HFFc6 (cell line): ENCODE measurements around the gene CNIH3. TPM values are rescaled to one million over a fixed set of nuclear protein-coding genes. Genes with fewer than 3 reads are reported as not detected.
"Not testable (repeated sequence)": the region's sequence is repeated elsewhere in the genome, so short reads cannot be mapped to it uniquely, and the experiment has no call there.

Experiments used
- DNase-seq: peaks from one replicate; pipeline ENCODE4 v3.0.0-alpha.2; 2018
- H3K27ac Mint-ChIP-seq: 2 replicates; pipeline ENCODE4 v1.8.0; 2020; ENCODE audit warnings: mild to moderate bottlenecking, mixed read lengths
- H3K27me3 Mint-ChIP-seq: 2 replicates; pipeline ENCODE4 v1.8.0; 2021; ENCODE audit warnings: mild to moderate bottlenecking, moderate library complexity, mixed read lengths; ENCODE audit not compliant: insufficient read depth
- H3K36me3 Mint-ChIP-seq: 2 replicates; pipeline ENCODE4 v1.8.0; 2021; ENCODE audit warnings: low read depth, mixed read lengths
- H3K4me1 Mint-ChIP-seq: 2 replicates; pipeline ENCODE4 v1.8.0; 2020; ENCODE audit warnings: low read depth, mixed read lengths
- H3K4me3 Mint-ChIP-seq: 2 replicates; pipeline ENCODE4 v1.8.0; 2020; ENCODE audit warnings: mild to moderate bottlenecking, moderate library complexity, mixed read lengths
- H3K9me3 Mint-ChIP-seq: 2 replicates; pipeline ENCODE4 v1.8.0; 2020; ENCODE audit warnings: mild to moderate bottlenecking, mixed read lengths
- CTCF ChIP-seq: fragments of 200-600 bp; sonication (generic); IDR thresholded peaks from 2 replicates; pipeline ENCODE4 v1.5.0; 2021; ENCODE audit warnings: antibody characterized with exemption, mild to moderate bottlenecking
- total RNA-seq, 6 experiments: library from RNA; stranded (reverse); fragmentation: NEBNext Ultra II Directional; extraction: Animal tissue kit (Norgen Biotek cat#: 25700); gene quantifications; 2 replicates in 1 of 6; 3 replicates in 5 of 6; pipeline ENCODE4 v1.2.3, GENCODE V29; 2021

The CNIH3 gene
- total RNA-seq, 6 experiments from 2014 or later, result 18.6 to 32.3 (median 30.5) TPM

- no peak for DNase-seq
- peaks cover 24% of the 10 kb centered on the region for H3K4me1 Mint-ChIP-seq
- peaks cover 14% of the 10 kb centered on the region for H3K36me3 Mint-ChIP-seq
- H3K9me3 Mint-ChIP-seq, result no peaks in the 10 kb centered on the region
- no peak overlapping the region for H3K27ac Mint-ChIP-seq
- H3K4me3 Mint-ChIP-seq, result no peak overlapping the region
- H3K27me3 Mint-ChIP-seq, result peaks cover 2% of the 10 kb centered on the region
- no peak for TF ChIP-seq CTCF
These were observed 88.1 kb downstream of the CNIH3 start for GRCh38 chr1:224704107-224704735.

- Mint-ChIP-seq H3K9me3 (no peaks in the 10 kb centered on the region), H3K4me1 (peaks cover 33% of the 10 kb centered on the region), H3K27ac (no peak overlapping the region), H3K36me3 (peaks cover 19% of the 10 kb centered on the region), H3K27me3 (peaks cover 2% of the 10 kb centered on the region; the same call in 1 of the 2 replicates), H3K4me3 (no peak overlapping the region)
- DNase-seq, result no peak
- no peak for TF ChIP-seq CTCF
These were observed 89.5 kb downstream of the CNIH3 start for GRCh38 chr1:224705578-224705977.

GRCh38 chr1:224707843-224708725, 92.0 kb downstream of the CNIH3 start:
- Mint-ChIP-seq H3K4me3 (peak overlapping the region; percentile 33), H3K27ac (peak overlapping the region; percentile 96), H3K9me3 (no peaks in the 10 kb centered on the region), H3K36me3 (peaks cover 32% of the 10 kb centered on the region), H3K4me1 (peaks cover 46% of the 10 kb centered on the region), H3K27me3 (peaks cover 2% of the 10 kb centered on the region; the same call in 1 of the 2 replicates)
- TF ChIP-seq CTCF, result no peak
- peak; percentile 78 for DNase-seq

- no peak for TF ChIP-seq CTCF
- H3K36me3 Mint-ChIP-seq, result peaks cover 30% of the 10 kb centered on the region
- peaks cover 46% of the 10 kb centered on the region for H3K4me1 Mint-ChIP-seq
- peaks cover 2% of the 10 kb centered on the region; the same call in 1 of the 2 replicates for H3K27me3 Mint-ChIP-seq
- H3K9me3 Mint-ChIP-seq, result no peaks in the 10 kb centered on the region
- no peak overlapping the region for H3K27ac Mint-ChIP-seq
- no peak overlapping the region for H3K4me3 Mint-ChIP-seq
- DNase-seq, result no peak
These were observed 94.1 kb downstream of the CNIH3 start for GRCh38 chr1:224710196-224710595.

GRCh38 chr1:224711231-224711756, 95.2 kb downstream of the CNIH3 start:
- not testable (repeated sequence) for H3K4me3 Mint-ChIP-seq, DNase-seq, H3K9me3 Mint-ChIP-seq, H3K27me3 Mint-ChIP-seq, H3K27ac Mint-ChIP-seq
- Mint-ChIP-seq H3K4me1 (peaks cover 46% of the 10 kb centered on the region), H3K36me3 (peaks cover 40% of the 10 kb centered on the region)

GRCh38 chr1:224711876-224712275, 95.8 kb downstream of the CNIH3 start:
- TF ChIP-seq CTCF, result no peak
- Mint-ChIP-seq H3K4me1 (peaks cover 45% of the 10 kb centered on the region), H3K4me3 (no peak overlapping the region), H3K27ac (no peak overlapping the region), H3K27me3 (peaks cover 2% of the 10 kb centered on the region; the same call in 1 of the 2 replicates), H3K9me3 (no peaks in the 10 kb centered on the region), H3K36me3 (peaks cover 41% of the 10 kb centered on the region)
- DNase-seq, result no peak
